ENCODE data around the gene MALRD1.

MALRD1 gene

DNA sequence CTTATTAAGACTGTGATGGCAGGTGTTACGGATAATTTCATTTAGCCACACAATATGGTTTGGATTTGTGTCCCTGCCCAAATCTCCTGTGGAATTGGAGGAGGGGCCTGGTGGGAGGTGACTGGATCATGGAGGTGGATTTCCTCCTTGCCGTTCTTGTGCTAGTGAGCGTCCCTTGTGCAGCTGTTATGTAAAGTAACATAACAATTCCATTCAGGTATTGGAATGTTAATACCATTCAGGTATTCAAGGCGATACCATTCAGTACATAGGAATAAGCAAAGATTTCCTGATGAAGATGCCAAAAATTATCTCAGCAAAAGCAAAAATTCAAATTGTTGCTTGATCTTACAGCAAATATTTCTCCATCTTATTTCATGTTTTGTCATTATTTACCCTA, 735.1 kb downstream of the MALRD1 start:
- FAIRE-seq (no peak), DNase-seq (ENCODE audit: insufficient read length, low spot score) (no peak)
- TF ChIP-seq POLR2A (IDR thresholded peaks at IDR 0.05; ENCODE audit: low read depth, low read length), result no peak

All from GM12891 (cell line).